GM19467 (cell line): ENCODE results near the gene SLC25A6.
"Not testable (repeated sequence)": the region's sequence is repeated elsewhere in the genome, so short reads cannot be mapped to it uniquely, and the experiment has no call there.

ENCODE experiments used
- ATAC-seq: cut with Tn5 transposase; IDR thresholded peaks from one replicate; pipeline ENCODE4 v1.9.1; 2021; ENCODE audit warnings: mild to moderate bottlenecking, moderate library complexity; ENCODE audit not compliant: unreplicated experiment

The SLC25A6 gene

DNA sequence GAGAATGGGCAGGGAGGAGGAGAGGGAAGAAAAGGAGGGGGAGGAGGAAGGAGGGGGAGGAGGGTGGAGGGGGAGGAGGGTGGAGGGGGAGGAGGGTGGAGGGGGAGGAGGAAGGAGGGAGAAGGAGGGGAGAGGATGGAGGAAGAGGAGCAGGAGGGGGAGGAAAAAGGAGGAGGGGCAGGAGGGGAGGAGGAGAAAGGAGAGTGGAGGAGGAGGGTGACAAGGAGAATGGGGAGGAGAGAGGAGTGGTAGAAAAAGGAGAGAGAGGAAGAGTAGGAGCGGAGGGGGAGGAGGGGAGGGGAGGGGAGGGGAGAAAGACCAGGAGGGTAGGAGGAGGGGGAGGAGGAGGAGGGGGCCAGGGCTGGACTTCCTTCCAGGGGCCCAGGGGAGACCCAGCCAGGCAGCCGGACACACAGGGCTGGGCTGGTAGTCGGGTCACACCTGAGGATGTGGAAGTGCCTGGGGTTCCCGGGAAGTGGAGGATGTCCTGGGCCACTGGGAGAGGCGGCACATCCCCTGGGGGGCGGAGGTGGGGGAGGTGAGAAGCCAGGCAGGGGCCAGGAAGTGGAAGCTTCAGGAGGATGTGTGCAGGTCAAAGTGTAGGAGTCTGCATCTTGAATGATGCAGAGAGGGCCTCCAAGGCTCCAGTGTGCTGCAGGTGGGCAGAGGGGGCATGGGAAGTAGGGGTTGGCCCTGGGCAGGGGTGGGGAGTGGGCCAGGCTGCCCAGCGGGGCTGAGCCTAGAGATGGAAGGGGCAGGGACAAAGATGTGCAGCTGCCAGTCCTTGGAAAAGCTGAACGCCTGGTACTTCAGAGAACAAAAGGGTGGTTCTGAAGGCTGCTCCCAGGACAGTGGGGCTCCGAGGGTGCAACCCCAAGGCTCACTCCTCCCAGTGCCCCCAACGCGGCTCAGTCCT, 36.5 kb downstream of the SLC25A6 start:
- ATAC-seq, result no peak

DNA sequence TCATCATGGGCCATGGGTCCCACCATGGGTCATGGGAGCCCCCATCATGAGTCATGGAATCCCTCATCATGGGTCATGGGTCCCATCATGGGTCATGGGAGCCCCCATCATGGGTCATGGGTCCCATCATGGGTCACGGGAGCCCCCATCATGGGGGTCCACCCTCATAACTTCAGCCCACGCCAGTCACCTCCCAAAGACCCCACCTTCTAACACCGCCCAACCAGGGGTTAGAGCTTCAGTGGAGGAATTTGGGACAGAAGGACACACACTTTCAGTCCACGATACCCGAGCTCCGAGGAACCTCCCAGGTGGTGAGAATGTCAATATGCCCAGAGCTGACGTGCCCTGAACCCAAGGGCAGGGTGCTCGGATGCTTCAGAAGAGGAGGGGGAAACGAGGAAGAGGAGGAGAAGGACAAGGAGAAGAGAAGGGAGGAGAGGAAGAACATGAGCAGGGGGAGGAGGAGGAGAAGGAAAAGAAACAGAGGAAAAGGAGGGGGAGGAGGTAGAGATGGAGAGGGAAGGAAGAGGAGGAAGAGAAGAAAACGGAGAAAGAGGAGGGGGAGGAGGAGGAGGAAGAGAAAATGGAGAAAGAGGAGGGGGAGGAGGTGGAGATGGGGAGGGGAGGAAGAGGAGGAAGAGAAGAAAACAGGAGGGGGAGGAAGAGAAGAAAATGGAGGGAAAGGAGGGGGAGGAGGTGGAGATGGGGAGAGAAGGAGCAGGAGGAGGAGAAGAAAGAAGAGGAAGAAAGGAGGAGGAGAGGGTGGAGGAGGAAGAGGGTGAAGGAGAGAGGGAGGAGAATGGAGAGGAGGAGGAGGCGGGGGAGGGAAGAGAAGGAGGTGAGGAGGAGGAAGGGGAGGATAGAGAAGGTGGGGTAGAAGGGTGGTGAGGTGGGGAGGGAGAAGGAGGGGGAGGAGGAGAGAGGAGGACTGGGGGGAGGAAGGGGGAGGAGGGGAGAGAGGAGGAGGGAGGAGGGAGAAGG, 37.6 kb downstream of the SLC25A6 start:
- ATAC-seq, result no peak

DNA sequence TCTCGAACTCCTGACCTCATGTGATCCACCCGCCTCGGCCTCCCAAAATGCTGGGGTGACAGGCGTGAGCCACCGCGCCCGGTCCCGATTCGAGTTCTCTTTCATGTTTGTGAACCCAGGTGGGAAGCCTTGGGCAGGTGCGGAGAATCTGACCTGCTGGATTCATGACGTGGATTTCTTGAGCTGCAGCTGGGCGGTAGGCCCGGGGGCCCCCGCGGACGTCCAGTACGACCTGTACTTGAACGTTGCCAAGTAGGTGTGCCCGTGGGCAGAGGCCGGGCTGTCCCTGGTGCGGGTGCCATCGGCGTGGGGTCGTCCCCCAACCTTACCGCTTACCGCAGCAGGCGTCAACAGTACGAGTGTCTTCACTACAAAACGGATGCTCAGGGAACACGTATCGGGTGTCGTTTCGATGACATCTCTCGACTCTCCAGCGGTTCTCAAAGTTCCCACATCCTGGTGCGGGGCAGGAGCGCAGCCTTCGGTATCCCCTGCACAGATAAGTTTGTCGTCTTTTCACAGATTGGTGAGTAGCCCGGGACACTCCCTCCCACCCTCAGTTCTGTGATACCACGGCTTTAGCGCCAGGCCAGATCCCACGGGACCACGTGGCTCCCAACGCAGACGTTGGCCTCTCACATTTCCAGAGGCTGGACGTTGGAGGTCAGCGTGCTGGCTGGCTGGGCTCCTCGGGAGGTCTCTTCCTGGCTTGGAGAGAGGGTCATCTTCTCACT, 39.8 kb downstream of the SLC25A6 start:
- no peak for ATAC-seq

- not testable (repeated sequence) for ATAC-seq
These were observed 42.3 kb downstream of the SLC25A6 start for GRCh38 chrX:1349606-1350005.

GRCh38 chrX:1341545-1342184, 50.2 kb downstream of the SLC25A6 start:
- ATAC-seq, result no peak

- ATAC-seq, result no peak
These were observed 54.7 kb downstream of the SLC25A6 start for GRCh38 chrX:1336948-1337779.

DNA sequence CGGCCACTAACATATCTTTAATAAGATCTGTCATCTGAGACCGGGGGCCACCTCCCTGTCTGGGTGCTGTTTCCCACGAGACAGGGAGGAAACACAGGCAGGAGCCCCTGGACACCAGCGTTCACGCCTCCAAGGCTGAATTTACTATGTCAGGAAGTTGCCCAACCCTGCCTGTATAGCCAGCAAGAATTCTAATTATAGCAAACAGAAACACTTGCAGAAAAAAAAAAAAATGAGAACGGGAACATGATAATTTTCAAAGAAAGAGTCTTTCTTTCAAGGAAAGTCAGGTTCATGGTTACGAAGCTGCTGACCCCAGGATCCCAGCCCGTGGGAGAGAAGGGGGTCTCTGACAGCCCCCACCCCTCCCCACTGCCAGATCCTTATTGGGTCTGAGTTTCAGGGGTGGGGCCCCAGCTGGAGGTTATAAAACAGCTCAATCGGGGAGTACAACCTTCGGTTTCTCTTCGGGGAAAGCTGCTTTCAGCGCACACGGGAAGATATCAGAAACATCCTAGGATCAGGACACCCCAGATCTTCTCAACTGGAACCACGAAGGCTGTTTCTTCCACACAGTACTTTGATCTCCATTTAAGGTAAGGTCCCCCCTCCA, 55.5 kb downstream of the SLC25A6 start, which contains the start of gene IL3RA:
IL3RA (plus strand) TSS at position 455 of the 613 bp plus-strand sequence. CDS start 4,981 bp downstream, outside the sequence.
- no peak for ATAC-seq
